Mesendoderm (in vitro differentiated cells): ENCODE measurements around the gene CYP51A1.

Experiments
- DNase-seq: peaks from one replicate; pipeline ENCODE4 v3.0.0; 2013
- H2AK5ac ChIP-seq: 2 replicates; pipeline ENCODE4 v1.6.1; 2013; ENCODE audit warnings: low read length, inconsistent platforms
- H2BK120ac ChIP-seq: 2 replicates; pipeline ENCODE4 v1.6.1; 2013; ENCODE audit warnings: low read depth, mild to moderate bottlenecking, low read length, moderate library complexity, mixed read lengths
- H2BK15ac ChIP-seq: replicated peaks from 2 replicates; pipeline ENCODE4 v1.6.1; 2013; ENCODE audit warnings: low read depth, mild to moderate bottlenecking, moderate library complexity
- H2BK5ac ChIP-seq: 2 replicates; pipeline ENCODE4 v1.6.1; 2013; ENCODE audit warnings: low read length, inconsistent platforms
- H3K18ac ChIP-seq: 2 replicates; pipeline ENCODE4 v1.6.1; 2013; ENCODE audit warnings: mild to moderate bottlenecking, low read length, mixed read lengths
- H3K23ac ChIP-seq: one replicate; pipeline ENCODE4 v1.6.1; 2013; ENCODE audit warnings: low read length
- H3K27ac ChIP-seq: 2 replicates; pipeline ENCODE4 v1.5.1; 2013; ENCODE audit warnings: low read depth, mild to moderate bottlenecking, inconsistent platforms, low read length, moderate library complexity
- H3K27me3 ChIP-seq: 2 replicates; pipeline ENCODE4 v1.6.1; 2013; ENCODE audit warnings: low read length, control low read depth, mild to moderate bottlenecking, inconsistent platforms; ENCODE audit not compliant: insufficient read depth, poor library complexity
- H3K36me3 ChIP-seq: 2 replicates; pipeline ENCODE4 v1.6.1; 2013; ENCODE audit warnings: low read length, inconsistent platforms; ENCODE audit not compliant: control insufficient read depth, insufficient read depth
- H3K4ac ChIP-seq: one replicate; pipeline ENCODE4 v1.6.1; 2013; ENCODE audit warnings: low read depth, mild to moderate bottlenecking, low read length, moderate library complexity
- H3K4me1 ChIP-seq: 2 replicates; pipeline ENCODE4 v1.6.1; 2013; ENCODE audit warnings: low read depth, low read length, inconsistent platforms; ENCODE audit not compliant: control insufficient read depth
- H3K4me2 ChIP-seq: 2 replicates; pipeline ENCODE4 v1.6.1; 2013; ENCODE audit warnings: low read length
- H3K4me3 ChIP-seq: 2 replicates; pipeline ENCODE4 v1.5.1; 2013; ENCODE audit warnings: mild to moderate bottlenecking, low read length
- H3K56ac ChIP-seq: one replicate; pipeline ENCODE4 v1.6.1; 2013; ENCODE audit warnings: low read length
- H3K79me1 ChIP-seq: 2 replicates; pipeline ENCODE4 v1.6.1; 2013; ENCODE audit warnings: low read length, inconsistent platforms
- H3K79me2 ChIP-seq: 2 replicates; pipeline ENCODE4 v1.6.1; 2013; ENCODE audit warnings: mild to moderate bottlenecking, low read length; ENCODE audit not compliant: control insufficient read depth, insufficient read depth
- H3K9ac ChIP-seq: 2 replicates; pipeline ENCODE4 v1.6.1; 2013; ENCODE audit warnings: low read length, inconsistent platforms
- H4K5ac ChIP-seq: one replicate; pipeline ENCODE4 v1.6.1; 2013; ENCODE audit warnings: low read length
- H4K8ac ChIP-seq: one replicate; pipeline ENCODE4 v1.6.1; 2013; ENCODE audit warnings: low read depth, mild to moderate bottlenecking, control low read depth, low read length, moderate library complexity
- WGBS: extraction: QIAGEN DNeasy Blood & Tissue Kit; methylation state at CpG from one replicate; pipeline ENCODE4 v1.1.7; 2013; ENCODE audit warnings: low lambda C conversion rate, missing lambda C conversion rate; ENCODE audit not compliant: insufficient coverage; ENCODE audit errors: extremely low coverage; 5-methylcytosine and 5-hydroxymethylcytosine counted together

Gene CYP51A1

GRCh38 chr7:92075455-92076158, 58.7 kb downstream of the CYP51A1 start:
- Histone ChIP-seq H3K27ac (no peak overlapping the region), H2AK5ac (no peak overlapping the region), H3K56ac (no peak overlapping the region), H3K79me1 (no peaks in the 10 kb centered on the region), H2BK15ac (no peak overlapping the region), H3K79me2 (no peaks in the 10 kb centered on the region), H3K18ac (no peak overlapping the region), H2BK5ac (no peak overlapping the region), H3K4me1 (no peaks in the 10 kb centered on the region), H2BK120ac (no peak overlapping the region), H4K8ac (no peak overlapping the region), H3K4ac (no peak overlapping the region), H3K9ac (no peak overlapping the region), H3K36me3 (no peaks in the 10 kb centered on the region), H3K4me2 (no peak overlapping the region), H3K4me3 (no peak overlapping the region), H3K23ac (no peak overlapping the region), H3K27me3 (no peaks in the 10 kb centered on the region), H4K5ac (no peak overlapping the region)
- DNase-seq = no peak
- WGBS = no CpG with 5 or more reads among the region's 4 CpGs

DNA sequence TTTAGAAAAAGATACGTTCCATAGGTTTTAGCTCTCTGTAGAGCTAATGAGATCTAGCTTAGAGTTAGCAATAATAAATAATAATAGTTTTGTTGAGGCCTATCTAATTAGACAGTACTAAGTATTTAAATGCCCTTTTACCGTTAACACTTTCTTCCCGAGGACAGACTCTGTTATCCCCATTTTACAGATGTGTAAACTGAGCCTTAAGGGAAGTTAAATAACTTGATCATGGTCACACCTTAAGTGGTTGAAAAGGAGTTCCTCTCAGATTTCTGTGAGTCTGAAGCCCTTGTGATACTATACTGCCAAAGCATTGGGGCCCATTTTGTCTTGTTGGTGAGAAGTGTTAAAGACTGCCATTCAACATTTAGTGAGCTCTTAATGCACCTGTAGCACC, 61.6 kb downstream of the CYP51A1 start:
- no peaks in the 10 kb centered on the region for H3K4me1 ChIP-seq
- WGBS = 100% methylated on average over 1 of the region's 3 CpGs
- no peaks in the 10 kb centered on the region for H3K36me3 ChIP-seq
- H3K79me2 ChIP-seq = no peaks in the 10 kb centered on the region
- H3K4me3 ChIP-seq = no peak overlapping the region
- no peak overlapping the region for H3K4me2 ChIP-seq
- H2BK15ac ChIP-seq = no peak overlapping the region
- H3K23ac ChIP-seq = no peak overlapping the region
- no peak overlapping the region for H2BK5ac ChIP-seq
- H3K18ac ChIP-seq = no peak overlapping the region
- H4K5ac ChIP-seq = no peak overlapping the region
- H3K9ac ChIP-seq = no peak overlapping the region
- H4K8ac ChIP-seq = no peak overlapping the region
- no peak overlapping the region for H3K4ac ChIP-seq
- no peak for DNase-seq
- H3K27ac ChIP-seq = no peak overlapping the region
- no peak overlapping the region for H3K56ac ChIP-seq
- H2AK5ac ChIP-seq = no peak overlapping the region
- no peaks in the 10 kb centered on the region for H3K79me1 ChIP-seq
- no peak overlapping the region for H2BK120ac ChIP-seq
- H3K27me3 ChIP-seq = no peaks in the 10 kb centered on the region

- H3K27ac ChIP-seq = no peak overlapping the region
- no peak overlapping the region for H3K23ac ChIP-seq
- no peak overlapping the region for H2BK120ac ChIP-seq
- H3K79me1 ChIP-seq = no peaks in the 10 kb centered on the region
- DNase-seq = no peak
- no peak overlapping the region for H3K18ac ChIP-seq
- no peak overlapping the region for H2AK5ac ChIP-seq
- no peak overlapping the region for H3K56ac ChIP-seq
- no peaks in the 10 kb centered on the region for H3K27me3 ChIP-seq
- H2BK15ac ChIP-seq = no peak overlapping the region
- no peaks in the 10 kb centered on the region for H3K36me3 ChIP-seq
- no peak overlapping the region for H3K9ac ChIP-seq
- no CpG with 5 or more reads among the region's 1 CpG for WGBS
- H4K5ac ChIP-seq = no peak overlapping the region
- no peak overlapping the region for H2BK5ac ChIP-seq
- H4K8ac ChIP-seq = no peak overlapping the region
- no peaks in the 10 kb centered on the region for H3K4me1 ChIP-seq
- H3K4me2 ChIP-seq = no peak overlapping the region
- H3K4ac ChIP-seq = no peak overlapping the region
- no peaks in the 10 kb centered on the region for H3K79me2 ChIP-seq
- H3K4me3 ChIP-seq = no peak overlapping the region
Measured at GRCh38 chr7:92072121-92072520, 62.2 kb downstream of the CYP51A1 start.

DNA sequence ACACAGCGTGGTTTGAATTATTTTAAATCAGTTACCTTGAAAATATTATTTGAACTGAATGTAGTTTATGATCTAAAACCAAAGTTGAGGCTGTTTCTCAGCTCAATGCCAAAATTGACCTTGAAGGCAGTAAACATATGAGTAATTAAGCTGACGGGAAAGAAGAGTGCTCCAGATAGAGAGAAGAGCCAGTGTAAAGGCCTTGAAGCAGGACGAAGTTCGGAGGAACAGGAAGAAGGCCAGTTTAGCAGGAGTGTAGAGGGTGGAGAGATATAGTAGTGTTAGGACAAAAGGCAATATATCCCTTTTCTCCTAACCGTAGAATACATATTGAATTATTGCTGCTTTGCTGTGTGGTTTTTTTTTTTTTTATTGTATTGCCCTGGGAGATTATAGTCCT, 63.2 kb downstream of the CYP51A1 start:
- H2AK5ac ChIP-seq = no peak overlapping the region
- no peak overlapping the region for H3K4ac ChIP-seq
- no peak overlapping the region for H3K27ac ChIP-seq
- H2BK5ac ChIP-seq = no peak overlapping the region
- H3K23ac ChIP-seq = no peak overlapping the region
- H3K79me1 ChIP-seq = no peaks in the 10 kb centered on the region
- no peak overlapping the region for H2BK15ac ChIP-seq
- no peaks in the 10 kb centered on the region for H3K4me1 ChIP-seq
- no peak overlapping the region for H3K4me2 ChIP-seq
- H4K8ac ChIP-seq = no peak overlapping the region
- H4K5ac ChIP-seq = no peak overlapping the region
- H3K18ac ChIP-seq = no peak overlapping the region
- no peaks in the 10 kb centered on the region for H3K79me2 ChIP-seq
- H3K9ac ChIP-seq = no peak overlapping the region
- no peak overlapping the region for H2BK120ac ChIP-seq
- no peaks in the 10 kb centered on the region for H3K27me3 ChIP-seq
- no peak overlapping the region for H3K56ac ChIP-seq
- no peak for DNase-seq
- no CpG with 5 or more reads among the region's 5 CpGs for WGBS
- H3K36me3 ChIP-seq = no peaks in the 10 kb centered on the region
- no peak overlapping the region for H3K4me3 ChIP-seq

GRCh38 chr7:92064438-92065029, 69.7 kb downstream of the CYP51A1 start:
- Histone ChIP-seq H2AK5ac (no peak overlapping the region), H3K79me1 (no peaks in the 10 kb centered on the region), H2BK120ac (no peak overlapping the region), H3K4me1 (no peaks in the 10 kb centered on the region), H3K4ac (no peak overlapping the region), H3K18ac (no peak overlapping the region), H3K56ac (no peak overlapping the region), H3K23ac (no peak overlapping the region), H3K27me3 (no peaks in the 10 kb centered on the region), H4K8ac (no peak overlapping the region), H4K5ac (no peak overlapping the region), H3K4me2 (no peak overlapping the region), H2BK15ac (no peak overlapping the region), H3K9ac (no peak overlapping the region), H2BK5ac (no peak overlapping the region), H3K4me3 (no peak overlapping the region), H3K79me2 (no peaks in the 10 kb centered on the region), H3K27ac (no peak overlapping the region), H3K36me3 (no peaks in the 10 kb centered on the region)
- no peak for DNase-seq
- WGBS = no CpG with 5 or more reads among the region's 2 CpGs
